Activated CD4-positive, CD25-positive, alpha-beta regulatory T cell treated with anti-CD3 and anti-CD28 coated beads, Interleukin-2, amount 50 U/mL, for 24 hours (primary cell): ENCODE results near the gene RPL4.
"Not testable (repeated sequence)": the region's sequence is repeated elsewhere in the genome, so short reads cannot be mapped to it uniquely, and the experiment has no call there.

Experiments
- ATAC-seq, 2 donors: fragments of 150-1000 bp; cut with Tn5 transposase; one replicate each; pipeline ENCODE4 v1.10.0; 2021; ENCODE audit warnings: mild to moderate bottlenecking in 1 of 2, moderate library complexity in 1 of 2

The RPL4 gene

GRCh38 chr15:66504563-66505429 lies at the start of gene RPL4, which contains the start of gene ZWILCH:
Gene RPL4, minus strand, starts transcription at chr15:66504855. Its CDS starts 65 bp downstream, at chr15:66504790.
Gene ZWILCH, plus strand, starts transcription at chr15:66505326. Its CDS starts 13 bp downstream, at chr15:66505339.
- peak; percentile 82 to 87 for ATAC-seq

GRCh38 chr15:66545255-66545654 lies 40.6 kb upstream of the RPL4 start:
- no peak for ATAC-seq

GRCh38 chr15:66542896-66543295 lies 38.2 kb upstream of the RPL4 start:
- ATAC-seq = no peak

- no peak for ATAC-seq
These were observed 30.4 kb upstream of the RPL4 start for GRCh38 chr15:66535056-66535455.

GRCh38 chr15:66524838-66525237 lies 20.2 kb upstream of the RPL4 start:
- ATAC-seq = no peak

- no peak for ATAC-seq
These were observed 19.3 kb upstream of the RPL4 start for GRCh38 chr15:66523926-66524325.

GRCh38 chr15:66515901-66516322 lies 11.3 kb upstream of the RPL4 start:
- no peak for ATAC-seq

- ATAC-seq = no peak
These were observed 9.9 kb upstream of the RPL4 start for GRCh38 chr15:66514586-66514985.

GRCh38 chr15:66508293-66508883 lies 3.7 kb upstream of the RPL4 start:
- no peak for ATAC-seq

- ATAC-seq = no peak
These were observed 1.2 kb upstream of the RPL4 start for GRCh38 chr15:66505818-66506217.

GRCh38 chr15:66505430-66505811 lies 766 bp upstream of the RPL4 start:
- no peak for ATAC-seq

GRCh38 chr15:66503780-66504562 lies 684 bp downstream of the RPL4 start:
- ATAC-seq = no peak

- ATAC-seq = not testable (repeated sequence)
These were observed 1.5 kb downstream of the RPL4 start for GRCh38 chr15:66503041-66503648.

GRCh38 chr15:66502491-66502890 lies 2.2 kb downstream of the RPL4 start:
- ATAC-seq = no peak

GRCh38 chr15:66500346-66500745 lies 4.3 kb downstream of the RPL4 start:
- not testable (repeated sequence) for ATAC-seq

GRCh38 chr15:66498501-66499386 lies 5.9 kb downstream of the RPL4 start:
- no peak for ATAC-seq

- peak; percentile 83 to 86 for ATAC-seq
These were observed 6.9 kb downstream of the RPL4 start, which contains the start of gene SNAPC5 for GRCh38 chr15:66497502-66498455. Gene SNAPC5, minus strand, starts transcription at chr15:66497762. Its CDS starts 31 bp downstream, at chr15:66497731.

GRCh38 chr15:66496951-66497501 lies 7.6 kb downstream of the RPL4 start:
- peak; percentile 18 to 25 for ATAC-seq

GRCh38 chr15:66494262-66494661 lies 10.4 kb downstream of the RPL4 start:
- ATAC-seq = no peak

GRCh38 chr15:66491846-66492245 lies 12.8 kb downstream of the RPL4 start:
- ATAC-seq = no peak
